ENCODE measurements around the gene NOLC1. TPM values are rescaled to one million over a fixed set of nuclear protein-coding genes. Genes with fewer than 3 reads are reported as not detected.

The NOLC1 gene
- total and polyA plus RNA-seq, 2 of the 4 experiments (the other 2 are of a cell fraction) = 43.2 to 55.3 TPM

DNA sequence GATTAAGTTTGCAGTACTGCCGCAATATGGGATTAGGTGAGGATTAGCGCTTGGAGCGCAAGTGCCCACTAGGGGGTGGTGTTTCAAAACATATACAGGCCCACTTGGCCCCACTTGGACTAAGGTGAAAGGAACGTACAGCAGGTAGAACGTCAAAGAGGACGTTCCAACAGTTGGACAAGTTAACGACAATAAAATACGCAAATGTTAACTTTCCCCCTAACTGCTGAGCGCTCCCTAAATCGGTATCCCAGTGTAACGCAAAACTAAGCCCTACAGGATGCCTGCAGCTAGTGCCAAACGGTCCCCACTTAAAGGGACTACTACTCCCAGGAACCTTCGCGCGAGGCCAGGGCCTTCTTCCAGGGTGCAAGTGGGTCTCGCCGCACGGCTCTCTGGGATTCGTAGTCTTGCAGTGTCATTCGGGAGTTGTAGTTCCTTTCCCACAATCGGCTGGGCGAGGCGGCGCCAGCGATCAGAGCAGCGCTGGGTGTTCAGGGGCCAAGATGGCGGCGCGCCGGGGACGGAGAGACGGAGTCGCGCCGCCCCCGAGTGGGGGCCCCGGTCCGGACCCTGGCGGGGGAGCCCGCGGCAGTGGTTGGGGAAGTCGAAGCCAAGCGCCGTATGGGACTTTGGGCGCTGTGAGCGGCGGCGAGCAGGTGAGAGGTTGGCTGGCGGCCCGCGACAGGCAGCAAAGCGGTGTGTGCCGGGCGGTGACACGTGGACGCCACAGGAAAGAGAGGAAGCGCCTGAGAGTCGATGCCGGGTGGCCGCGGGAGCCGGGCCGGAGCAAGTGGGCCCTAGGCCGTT lies 19.4 kb upstream of the NOLC1 start, which contains the start of gene PPRC1:
TSS of gene PPRC1 (plus strand) at position 478 of the 810 bp plus-strand sequence. CDS start at position 507, 29 bp downstream.
- Histone ChIP-seq H2BK20ac (ENCODE audit: low read depth, low read length) (peak within 1 kb of the TSS; percentile 85), H4K20me1 (ENCODE audit: insufficient read depth, low read length) (peaks cover 44% of the 10 kb centered on the region), H3K4me3 (ENCODE audit: insufficient read depth, low read depth, low read length) (peak within 1 kb of the TSS; percentile 61), H3K23ac (ENCODE audit: low read depth, low read length) (peak within 1 kb of the TSS; percentile 92), H2BK120ac (ENCODE audit: low read depth, low read length) (peak within 1 kb of the TSS; percentile 67), H2AK5ac (ENCODE audit: low read depth, low read length) (peak within 1 kb of the TSS; percentile 97), H3K27me3 (ENCODE audit: control insufficient read depth, insufficient read depth, low read length) (no peaks in the 10 kb centered on the region), H3K4me1 (ENCODE audit: control insufficient read depth, insufficient read depth, low read length) (peaks cover 10% of the 10 kb centered on the region), H2BK15ac (ENCODE audit: low read depth, low read length) (peak within 1 kb of the TSS; percentile 77; the same call in 1 of the 3 replicates), H3K9me1 (ENCODE audit: insufficient read depth, low read length) (peaks cover 17% of the 10 kb centered on the region), H2BK5ac (ENCODE audit: low read depth, low read length, poor library complexity, severe bottlenecking) (peak within 1 kb of the TSS; percentile 82), H3K4me2 (ENCODE audit: low read depth, low read length) (peak within 1 kb of the TSS; percentile 99), H4K5ac (ENCODE audit: low read depth, low read length) (peak within 1 kb of the TSS; percentile 22), H3K56ac (ENCODE audit: extremely low read depth, insufficient read depth, low read length) (peak within 1 kb of the TSS; percentile 97), H4K8ac (ENCODE audit: low read depth in 2 of 2, low read length in 2 of 2) (peak within 1 kb of the TSS; percentile 84 to 89), H3K9me3 (ENCODE audit: control insufficient read depth, insufficient read depth, low read length) (no peaks in the 10 kb centered on the region), H3K36me3 (ENCODE audit: control insufficient read depth, insufficient read depth, low read length) (peaks cover 3% of the 10 kb centered on the region), H3K4ac (ENCODE audit: low read depth, low read length) (peak within 1 kb of the TSS; percentile 91), H2AFZ (replicated peaks; ENCODE audit: low read length, poor library complexity) (peak within 1 kb of the TSS; percentile 91), H2AK9ac (replicated peaks; ENCODE audit: low read depth, low read length, poor library complexity) (peak within 1 kb of the TSS; percentile 100), H3K18ac (ENCODE audit: low read depth, low read length) (peak within 1 kb of the TSS; percentile 59; the same call in 1 of the 2 replicates), H3K14ac (replicated peaks; ENCODE audit: low read depth, low read length) (peak within 1 kb of the TSS; percentile 98), H4K91ac (ENCODE audit: insufficient read depth, low read depth, low read length) (peak within 1 kb of the TSS; percentile 97), H3K79me1 (ENCODE audit: low read depth in 1 of 2, low read length in 2 of 2) (peaks cover 0 to 40% of the 10 kb centered on the region in 2 experiments; a peak in 2 of 4 replicates), H3K9ac (ENCODE audit: low read depth, low read length) (peak within 1 kb of the TSS; percentile 97), H3K27ac (ENCODE audit: insufficient read depth, low read length) (peak within 1 kb of the TSS; percentile 96)
- dilution Hi-C loops (cut with HindIII; ENCODE audit: low sequenced_read_pairs, unreplicated experiment) (no loop called here), in situ Hi-C loops (cut with MboI; ENCODE audit: low sequenced_read_pairs) (no loop called here), intact Hi-C loops (cut with micrococcal nuclease) (loop anchor here (1.0 kb wide), 1 partner anchor 37 kb away; no protein-coding TSS in a partner anchor)
- BruUV-seq (replicated peaks) = no TSS peak
- ATAC-seq (ENCODE audit: low read depth) = peak; percentile 90
- CTCF ChIA-PET = interaction anchor here (0.6 to 2.1 kb wide), 2 partner anchors 11 to 321 kb away, joined by 3 to 10 read pairs; no protein-coding TSS in a partner anchor
- POLR2A ChIA-PET (ENCODE audit: unreplicated experiment) = no interaction called here
- DNase-seq = peak; percentile 99
- WGBS, 2 experiments (ENCODE audit: extremely low coverage in 2 of 2, insufficient read length in 1 of 2) = 1% methylated on average over 32 of the region's 64 CpGs; no CpG with 5 or more reads in 1 of the 2 experiments
- TF ChIP-seq RFX5 (IDR thresholded peaks at IDR 0.05; ENCODE audit: low read depth, low read length) = no peak
- no peak for TF ChIP-seq FOS (IDR thresholded peaks at IDR 0.05; ENCODE audit: low read depth, low read length)
- no peak for TF ChIP-seq MAFK (IDR thresholded peaks at IDR 0.05; ENCODE audit: low read depth, low read length)
- TF ChIP-seq SMC3 (IDR thresholded peaks at IDR 0.05; ENCODE audit: low read depth, low read length) = 0 out of 2 replicates have a peak, but pooled peaks have one; percentile 31
- peak; percentile 90 for TF ChIP-seq MXI1 (IDR thresholded peaks at IDR 0.05; ENCODE audit: borderline replicate concordance, low read depth, low read length)
- TF ChIP-seq, protein P1, sequence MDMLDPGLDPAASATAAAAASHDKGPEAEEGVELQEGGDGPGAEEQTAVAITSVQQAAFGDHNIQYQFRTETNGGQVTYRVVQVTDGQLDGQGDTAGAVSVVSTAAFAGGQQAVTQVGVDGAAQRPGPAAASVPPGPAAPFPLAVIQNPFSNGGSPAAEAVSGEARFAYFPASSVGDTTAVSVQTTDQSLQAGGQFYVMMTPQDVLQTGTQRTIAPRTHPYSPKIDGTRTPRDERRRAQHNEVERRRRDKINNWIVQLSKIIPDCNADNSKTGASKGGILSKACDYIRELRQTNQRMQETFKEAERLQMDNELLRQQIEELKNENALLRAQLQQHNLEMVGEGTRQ (IDR thresholded peaks at IDR 0.05; ENCODE audit: low read depth, low read length) = no peak
- no peak for TF ChIP-seq BHLHE40 (IDR thresholded peaks at IDR 0.05; ENCODE audit: low read depth, low read length)
- TF ChIP-seq NFE2L2 (IDR thresholded peaks at IDR 0.05; ENCODE audit: low read depth, low read length) = 0 out of 2 replicates have a peak, but pooled peaks have one; percentile 6
- no peak for TF ChIP-seq CHD1 (IDR thresholded peaks at IDR 0.05; ENCODE audit: low read depth, low read length)
- peak; percentile 34 for TF ChIP-seq RCOR1 (IDR thresholded peaks at IDR 0.05; ENCODE audit: insufficient replicate concordance, low read length)
- TF ChIP-seq, protein P2, sequence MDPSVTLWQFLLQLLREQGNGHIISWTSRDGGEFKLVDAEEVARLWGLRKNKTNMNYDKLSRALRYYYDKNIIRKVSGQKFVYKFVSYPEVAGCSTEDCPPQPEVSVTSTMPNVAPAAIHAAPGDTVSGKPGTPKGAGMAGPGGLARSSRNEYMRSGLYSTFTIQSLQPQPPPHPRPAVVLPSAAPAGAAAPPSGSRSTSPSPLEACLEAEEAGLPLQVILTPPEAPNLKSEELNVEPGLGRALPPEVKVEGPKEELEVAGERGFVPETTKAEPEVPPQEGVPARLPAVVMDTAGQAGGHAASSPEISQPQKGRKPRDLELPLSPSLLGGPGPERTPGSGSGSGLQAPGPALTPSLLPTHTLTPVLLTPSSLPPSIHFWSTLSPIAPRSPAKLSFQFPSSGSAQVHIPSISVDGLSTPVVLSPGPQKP (IDR thresholded peaks at IDR 0.05; ENCODE audit: borderline replicate concordance, low read depth, low read length) = no peak
- peak; percentile 36; the same call in 1 of the 2 replicates for TF ChIP-seq MAZ (IDR thresholded peaks at IDR 0.05; ENCODE audit: borderline replicate concordance, low read depth, low read length)
- TF ChIP-seq POLR2A (IDR thresholded peaks at IDR 0.05; ENCODE audit: low read depth, low read length) = peak; percentile 95

Measured in IMR-90 (cell line).